Left ventricle myocardium inferior (tissue), 1 donor: ENCODE data around the gene STAT5B. TPM values are rescaled to one million over a fixed set of nuclear protein-coding genes. Genes with fewer than 3 reads are reported as not detected.
A peak's percentile ranks its signal among the peaks of the same experiment; 100 is the strongest.
"Not testable (repeated sequence)": the region's sequence is repeated elsewhere in the genome, so short reads cannot be mapped to it uniquely, and the experiment has no call there.

Experiments used
- DNase-seq: peaks from one replicate; pipeline ENCODE4 v3.0.0-alpha.2; 2020
- H3K27ac ChIP-seq: fragments of 200-600 bp; replicated peaks from 2 replicates; pipeline ENCODE4 v1.8.0; 2021
- H3K27me3 ChIP-seq: fragments of 200-600 bp; 2 replicates; pipeline ENCODE4 v1.8.0; 2021; ENCODE audit warnings: low read depth
- H3K36me3 ChIP-seq: fragments of 200-600 bp; 2 replicates; pipeline ENCODE4 v1.8.0; 2021
- H3K4me1 ChIP-seq: fragments of 200-600 bp; 2 replicates; pipeline ENCODE4 v1.8.0; 2021
- H3K4me3 ChIP-seq: fragments of 200-600 bp; 2 replicates; pipeline ENCODE4 v1.8.0; 2021; ENCODE audit warnings: mild to moderate bottlenecking, moderate library complexity
- H3K9me3 ChIP-seq: fragments of 200-600 bp; replicated peaks from 2 replicates; pipeline ENCODE4 v1.8.0; 2021
- CTCF ChIP-seq: fragments of 200-600 bp; IDR thresholded peaks from 2 replicates; pipeline ENCODE4 v1.8.0; 2021; ENCODE audit warnings: antibody characterized with exemption, mild to moderate bottlenecking, borderline replicate concordance
- intact Hi-C: fragments of 100-400 bp; cut with micrococcal nuclease; formaldehyde crosslinking; loops from one replicate; pipeline ENCODE4 v1.11.0; 2022
- long read RNA-seq: library from polyadenylated mRNA; unstranded; transcript quantifications from one replicate; pipeline ENCODE4 v2.0.0, GENCODE V29; 2021
- total RNA-seq: library from RNA; stranded (reverse); fragmentation: NEBNext Ultra II Directional; extraction: Animal tissue kit (Norgen Biotek cat#: 25700); gene quantifications from one replicate; pipeline ENCODE4 v1.2.1, GENCODE V29; 2021
- donor health status: DM: no; HTN: yes; CAD: no; lungs with severe emphysema.

The STAT5B gene
- total RNA-seq: 30.7 TPM
- long read RNA-seq, full-length matches to known transcripts: 49 of 77 reads
- long read RNA-seq, partial matches to known transcripts: 6 of 77 reads
- long read RNA-seq, other reads (novel, unspliced or antisense): 22 of 77 reads

GRCh38 chr17:42276359-42276608 is at the start of gene STAT5B:
TSS of gene STAT5B (minus strand) at chr17:42276391. CDS start at chr17:42232127, 44,264 bp downstream.
- no peaks in the 10 kb centered on the region for H3K36me3 ChIP-seq
- peak within 1 kb of the TSS; percentile 94 for H3K27ac ChIP-seq
- H3K27me3 ChIP-seq: no peaks in the 10 kb centered on the region
- intact Hi-C loops: no loop called here
- no peaks in the 10 kb centered on the region for H3K9me3 ChIP-seq
- peaks cover 49% of the 10 kb centered on the region for H3K4me1 ChIP-seq
- TF ChIP-seq CTCF: no peak
- peak; percentile 78 for DNase-seq
- H3K4me3 ChIP-seq: peak within 1 kb of the TSS; percentile 95

GRCh38 chr17:42325026-42325425 is 48.8 kb upstream of the STAT5B start:
- Histone ChIP-seq H3K4me3 (no peak overlapping the region), H3K27me3 (no peaks in the 10 kb centered on the region), H3K9me3 (no peaks in the 10 kb centered on the region), H3K27ac (peak overlapping the region; percentile 14), H3K36me3 (peaks cover 98% of the 10 kb centered on the region), H3K4me1 (peaks cover 40% of the 10 kb centered on the region)
- no peak for DNase-seq
- TF ChIP-seq CTCF: no peak
- intact Hi-C loops: no loop called here

- no peak for DNase-seq
- Histone ChIP-seq H3K9me3 (no peaks in the 10 kb centered on the region), H3K36me3 (peaks cover 98% of the 10 kb centered on the region), H3K4me1 (peaks cover 40% of the 10 kb centered on the region), H3K27ac (peak overlapping the region; percentile 25), H3K4me3 (no peak overlapping the region), H3K27me3 (no peaks in the 10 kb centered on the region)
- TF ChIP-seq CTCF: no peak
- intact Hi-C loops: loop anchor here (5.0 kb wide), 1 partner anchor 69 kb away; no protein-coding TSS in a partner anchor
Observed at GRCh38 chr17:42323268-42323773, 47.1 kb upstream of the STAT5B start.

GRCh38 chr17:42322382-42323267 is 46.4 kb upstream of the STAT5B start:
- DNase-seq: peak; percentile 92
- intact Hi-C loops: loop anchor here (5.0 kb wide), 1 partner anchor 70 kb away; no protein-coding TSS in a partner anchor
- H3K27me3 ChIP-seq: no peaks in the 10 kb centered on the region
- H3K27ac ChIP-seq: peak overlapping the region; percentile 25
- TF ChIP-seq CTCF: peak; percentile 99
- no peak overlapping the region for H3K4me3 ChIP-seq
- H3K4me1 ChIP-seq: peaks cover 46% of the 10 kb centered on the region
- H3K36me3 ChIP-seq: peaks cover 98% of the 10 kb centered on the region
- no peaks in the 10 kb centered on the region for H3K9me3 ChIP-seq

GRCh38 chr17:42321555-42321954 is 45.4 kb upstream of the STAT5B start:
- H3K9me3 ChIP-seq: no peaks in the 10 kb centered on the region
- H3K4me1 ChIP-seq: peaks cover 54% of the 10 kb centered on the region
- H3K27me3 ChIP-seq: no peaks in the 10 kb centered on the region
- H3K27ac ChIP-seq: peak overlapping the region; percentile 13
- no peak for DNase-seq
- intact Hi-C loops: loop anchor here (5.0 kb wide), 1 partner anchor 71 kb away; no protein-coding TSS in a partner anchor
- no peak overlapping the region for H3K4me3 ChIP-seq
- H3K36me3 ChIP-seq: peaks cover 98% of the 10 kb centered on the region
- TF ChIP-seq CTCF: no peak

GRCh38 chr17:42317967-42318366 is 41.8 kb upstream of the STAT5B start:
- not testable (repeated sequence) for H3K4me3 ChIP-seq, H3K9me3 ChIP-seq, H3K27me3 ChIP-seq, DNase-seq
- Histone ChIP-seq H3K27ac (peak overlapping the region; percentile 77), H3K4me1 (peaks cover 70% of the 10 kb centered on the region), H3K36me3 (peaks cover 96% of the 10 kb centered on the region)
- intact Hi-C loops: loop anchor here (5.0 kb wide), 2 partner anchors 89 to 209 kb away; no protein-coding TSS in a partner anchor
